SU-DHL-6 (cell line): ENCODE results near the gene CNTNAP1.

ENCODE experiments used
- H2AFZ ChIP-seq: fragments of 200-600 bp; sonication (generic); 2 replicates; pipeline ENCODE4 v1.6.1; 2014; ENCODE audit warnings: low read depth, mild to moderate bottlenecking, moderate library complexity, mixed read lengths, antibody characterized with exemption, low read length; ENCODE audit not compliant: severe bottlenecking
- H3F3A ChIP-seq: fragments of 200-600 bp; shearing (Covaris generic); 2 replicates; pipeline ENCODE4 v1.6.0; 2016; ENCODE audit warnings: antibody characterized with exemption, mild to moderate bottlenecking; ENCODE audit not compliant: insufficient read depth
- H3K27ac ChIP-seq: fragments of 200-600 bp; sonication (generic); 2 replicates; pipeline ENCODE4 v1.5.1; 2016; ENCODE audit warnings: low read depth, mild to moderate bottlenecking, low read length, moderate library complexity, mixed read lengths
- H3K27me3 ChIP-seq: fragments of 200-600 bp; sonication (generic), shearing (Covaris generic); 2 replicates; pipeline ENCODE4 v1.6.0; 2014; ENCODE audit warnings: mild to moderate bottlenecking, low read length
- H3K36me3 ChIP-seq: fragments of 200-600 bp; sonication (generic); 2 replicates; pipeline ENCODE4 v1.6.1; 2014; ENCODE audit warnings: mild to moderate bottlenecking, low read length, mixed read lengths
- H3K4me2 ChIP-seq: fragments of 300-600, 200-600 bp; shearing (Covaris generic), sonication (generic); 2 replicates; pipeline ENCODE4 v1.6.0; 2014; ENCODE audit warnings: low read length, low read depth, mild to moderate bottlenecking; ENCODE audit not compliant: poor library complexity, severe bottlenecking
- H3K4me3 ChIP-seq: fragments of 200-600 bp; sonication (generic); 2 replicates; pipeline ENCODE4 v1.5.1; 2014; ENCODE audit warnings: antibody characterized with exemption, low read length, mild to moderate bottlenecking, mixed read lengths; ENCODE audit not compliant: insufficient read depth, poor library complexity, severe bottlenecking
- H3K79me2 ChIP-seq: fragments of 200-600 bp; sonication (generic); 2 replicates; pipeline ENCODE4 v1.6.1; 2014; ENCODE audit warnings: mild to moderate bottlenecking, low read length, moderate library complexity; ENCODE audit not compliant: insufficient read depth
- H3K9ac ChIP-seq: fragments of 200-600 bp; sonication (generic); 2 replicates; pipeline ENCODE4 v1.7.0; 2014; ENCODE audit warnings: mild to moderate bottlenecking, low read length
- H3K9me2 ChIP-seq: fragments of 200-600 bp; sonication (generic); replicated peaks from 2 replicates; pipeline ENCODE4 v1.6.1; 2014; ENCODE audit warnings: low read length; ENCODE audit not compliant: insufficient read depth
- H3K9me3 ChIP-seq: fragments of 200-600 bp; sonication (generic); 2 replicates; pipeline ENCODE4 v1.6.1; 2014; ENCODE audit warnings: low read length, mixed read lengths; ENCODE audit not compliant: insufficient read depth
- H4K20me1 ChIP-seq: fragments of 200-600 bp; sonication (generic); 2 replicates; pipeline ENCODE4 v1.6.1; 2014; ENCODE audit warnings: low read depth, mild to moderate bottlenecking, antibody characterized with exemption, low read length, moderate library complexity, mixed read lengths
- EZH2phosphoT487 ChIP-seq: fragments of 200-600 bp; sonication (generic), shearing (Covaris generic); conservative IDR thresholded peaks from 2 replicates; pipeline ENCODE4 v1.6.1; 2018; ENCODE audit warnings: mild to moderate bottlenecking, antibody characterized with exemption, low read length, moderate library complexity, mixed read lengths
- TF ChIP-seq, protein P1 (sequence below): fragments of 200-600 bp; sonication (generic); IDR thresholded peaks from one replicate; pipeline ENCODE4 v1.5.1; 2017; ENCODE audit warnings: antibody characterized with exemption, mild to moderate bottlenecking, low read length, moderate library complexity; ENCODE audit not compliant: insufficient read depth, poor library complexity, severe bottlenecking

CNTNAP1 gene

DNA sequence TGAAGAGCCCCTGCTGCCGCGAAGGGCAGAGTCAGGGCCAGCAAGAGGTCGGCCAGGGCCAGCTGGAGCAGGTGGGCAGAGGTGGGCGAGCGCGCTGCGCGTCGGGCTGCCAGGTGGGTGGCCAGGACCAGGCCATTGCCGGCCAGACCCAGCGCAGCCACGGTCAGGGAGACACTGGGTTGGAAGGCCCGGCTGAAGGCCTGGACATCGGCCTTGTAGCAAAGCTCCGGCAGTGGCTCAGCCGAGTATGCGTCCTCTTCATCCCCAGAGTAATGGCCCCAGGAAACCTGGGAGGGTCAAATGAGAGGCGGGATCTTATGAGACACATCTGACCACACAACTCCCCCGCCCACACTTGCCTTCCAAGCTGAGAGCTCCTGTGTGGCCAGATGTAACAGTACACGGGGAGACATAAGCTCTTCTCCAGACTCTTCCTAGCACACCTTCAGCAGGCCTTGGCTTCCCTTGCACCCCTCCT is 2.0 kb upstream of the CNTNAP1 start:
- H3K9me3 ChIP-seq = no peaks in the 10 kb centered on the region
- no peak overlapping the region for H3K4me2 ChIP-seq
- H2AFZ ChIP-seq = no peak overlapping the region
- H3K9me2 ChIP-seq = no peaks in the 10 kb centered on the region
- H3F3A ChIP-seq = peaks cover 11% of the 10 kb centered on the region; the same call in 1 of the 2 replicates
- no peak for TF ChIP-seq EZH2phosphoT487
- TF ChIP-seq, protein P1, sequence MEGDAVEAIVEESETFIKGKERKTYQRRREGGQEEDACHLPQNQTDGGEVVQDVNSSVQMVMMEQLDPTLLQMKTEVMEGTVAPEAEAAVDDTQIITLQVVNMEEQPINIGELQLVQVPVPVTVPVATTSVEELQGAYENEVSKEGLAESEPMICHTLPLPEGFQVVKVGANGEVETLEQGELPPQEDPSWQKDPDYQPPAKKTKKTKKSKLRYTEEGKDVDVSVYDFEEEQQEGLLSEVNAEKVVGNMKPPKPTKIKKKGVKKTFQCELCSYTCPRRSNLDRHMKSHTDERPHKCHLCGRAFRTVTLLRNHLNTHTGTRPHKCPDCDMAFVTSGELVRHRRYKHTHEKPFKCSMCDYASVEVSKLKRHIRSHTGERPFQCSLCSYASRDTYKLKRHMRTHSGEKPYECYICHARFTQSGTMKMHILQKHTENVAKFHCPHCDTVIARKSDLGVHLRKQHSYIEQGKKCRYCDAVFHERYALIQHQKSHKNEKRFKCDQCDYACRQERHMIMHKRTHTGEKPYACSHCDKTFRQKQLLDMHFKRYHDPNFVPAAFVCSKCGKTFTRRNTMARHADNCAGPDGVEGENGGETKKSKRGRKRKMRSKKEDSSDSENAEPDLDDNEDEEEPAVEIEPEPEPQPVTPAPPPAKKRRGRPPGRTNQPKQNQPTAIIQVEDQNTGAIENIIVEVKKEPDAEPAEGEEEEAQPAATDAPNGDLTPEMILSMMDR = no peak
- no peak overlapping the region for H3K4me3 ChIP-seq
- H3K79me2 ChIP-seq = no peaks in the 10 kb centered on the region
- H3K27me3 ChIP-seq = no peaks in the 10 kb centered on the region
- no peaks in the 10 kb centered on the region for H4K20me1 ChIP-seq
- no peak overlapping the region for H3K27ac ChIP-seq
- no peaks in the 10 kb centered on the region for H3K36me3 ChIP-seq
- H3K9ac ChIP-seq = no peak overlapping the region

DNA sequence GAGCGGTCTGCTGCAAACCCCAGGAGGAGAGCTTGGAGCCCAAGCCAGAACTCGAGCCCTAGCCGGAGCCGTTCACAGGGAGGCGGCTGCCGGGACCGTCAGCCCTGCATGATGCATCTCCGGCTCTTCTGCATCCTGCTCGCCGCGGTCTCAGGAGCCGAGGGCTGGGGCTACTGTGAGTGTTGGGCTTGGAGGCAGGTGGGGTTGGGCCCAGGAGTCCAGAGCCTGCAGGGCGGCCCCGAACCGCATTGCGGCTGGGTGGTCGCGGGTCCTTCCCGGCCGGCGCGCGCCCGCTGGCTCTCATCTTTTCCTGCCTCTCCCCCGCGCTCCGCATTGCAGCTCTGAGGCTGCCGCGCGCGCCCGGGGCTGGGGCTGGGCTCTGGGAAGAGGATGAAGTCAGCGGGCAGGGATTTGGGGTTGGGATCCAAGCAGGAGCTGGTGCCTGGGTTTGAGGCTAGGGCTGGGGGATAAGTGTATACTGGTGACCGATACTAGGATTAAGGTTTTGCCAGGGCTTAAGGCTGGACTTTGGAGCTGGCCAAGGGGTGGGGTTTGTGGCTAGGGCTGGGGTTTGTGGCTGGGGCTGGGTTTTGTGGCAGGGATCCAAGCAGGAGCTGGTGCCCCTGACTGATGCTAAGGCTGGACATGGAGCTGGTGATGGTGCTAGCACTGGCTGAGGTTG is 532 bp downstream of the CNTNAP1 start:
- H2AFZ ChIP-seq = no peak overlapping the region
- no peak for TF ChIP-seq EZH2phosphoT487
- TF ChIP-seq, protein P1 = no peak
- no peak overlapping the region for H3K27ac ChIP-seq

DNA sequence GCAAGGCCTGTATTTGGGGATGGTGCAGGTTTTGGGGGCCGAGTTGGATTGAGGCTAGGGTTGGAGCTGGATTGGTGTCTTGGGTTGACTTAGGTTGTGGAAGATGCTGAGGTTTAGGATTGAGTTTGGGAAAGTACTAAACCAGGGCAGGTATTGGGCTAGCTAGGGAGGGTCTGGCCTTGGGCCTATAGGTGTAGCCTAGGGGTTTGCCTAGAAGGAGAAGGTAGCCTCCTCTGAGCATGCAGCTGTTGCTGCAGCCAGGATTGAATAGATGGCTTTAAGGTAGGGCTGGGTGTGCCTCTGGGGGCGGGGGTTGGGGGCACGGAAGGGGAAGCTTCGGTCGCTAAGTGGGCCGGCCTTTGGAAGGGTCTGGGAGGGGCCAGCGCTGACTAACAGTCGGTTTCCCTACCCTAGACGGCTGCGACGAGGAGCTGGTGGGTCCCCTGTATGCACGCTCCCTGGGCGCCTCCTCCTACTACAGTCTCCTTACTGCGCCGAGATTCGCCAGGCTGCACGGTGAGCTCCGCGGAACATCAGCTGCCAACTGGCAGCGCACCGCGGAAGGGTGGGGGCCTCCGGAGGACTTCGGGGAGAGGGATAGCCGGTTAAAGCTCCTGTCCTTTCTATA is 1.2 kb downstream of the CNTNAP1 start:
- no peak overlapping the region for H3K27ac ChIP-seq
- TF ChIP-seq, protein P1 = no peak
- TF ChIP-seq EZH2phosphoT487 = no peak
- no peaks in the 10 kb centered on the region for H3K36me3 ChIP-seq
- H3K9me3 ChIP-seq = no peaks in the 10 kb centered on the region
- H2AFZ ChIP-seq = no peak overlapping the region
- H3K4me3 ChIP-seq = no peak overlapping the region
- H3K27me3 ChIP-seq = no peaks in the 10 kb centered on the region
- no peak overlapping the region for H3K4me2 ChIP-seq
- H3K9ac ChIP-seq = no peak overlapping the region
- peaks cover 9% of the 10 kb centered on the region; the same call in 1 of the 2 replicates for H3F3A ChIP-seq
- no peaks in the 10 kb centered on the region for H3K9me2 ChIP-seq
- no peaks in the 10 kb centered on the region for H4K20me1 ChIP-seq
- H3K79me2 ChIP-seq = no peaks in the 10 kb centered on the region

More for the DNA sequence above, 532 bp downstream of the CNTNAP1 start:
- H3K27me3 ChIP-seq = no peaks in the 10 kb centered on the region
- no peaks in the 10 kb centered on the region for H3K9me2 ChIP-seq
- H3F3A ChIP-seq = peaks cover 11% of the 10 kb centered on the region; the same call in 1 of the 2 replicates
- H3K4me3 ChIP-seq = no peak overlapping the region
- no peaks in the 10 kb centered on the region for H4K20me1 ChIP-seq
- H3K4me2 ChIP-seq = no peak overlapping the region
- no peaks in the 10 kb centered on the region for H3K79me2 ChIP-seq
- H3K9me3 ChIP-seq = no peaks in the 10 kb centered on the region
- H3K36me3 ChIP-seq = no peaks in the 10 kb centered on the region
- no peak overlapping the region for H3K9ac ChIP-seq
